GM21447 (cell line): ENCODE data around the gene NCOA7.
"Not testable (repeated sequence)": the region's sequence is repeated elsewhere in the genome, so short reads cannot be mapped to it uniquely, and the experiment has no call there.

Experiments used
- ATAC-seq: cut with Tn5 transposase; IDR thresholded peaks from one replicate; pipeline ENCODE4 v1.9.1; 2021; ENCODE audit not compliant: unreplicated experiment

NCOA7 gene

GRCh38 chr6:125963817-125964216 lies 173.1 kb downstream of the NCOA7 start:
- ATAC-seq, result no peak

- no peak for ATAC-seq
Observed at GRCh38 chr6:125966569-125966968, 175.8 kb downstream of the NCOA7 start.

- ATAC-seq, result no peak
Observed at GRCh38 chr6:125968493-125968892, 177.7 kb downstream of the NCOA7 start.

- ATAC-seq, result no peak
Observed at GRCh38 chr6:125970760-125971159, 180.0 kb downstream of the NCOA7 start.

- not testable (repeated sequence) for ATAC-seq
Observed at GRCh38 chr6:125972478-125972877, 181.7 kb downstream of the NCOA7 start.

- ATAC-seq, result peak; percentile 88
Observed at GRCh38 chr6:125974214-125974866, 183.6 kb downstream of the NCOA7 start.

- no peak for ATAC-seq
Observed at GRCh38 chr6:125979101-125979500, 188.3 kb downstream of the NCOA7 start.
